OCI-LY7 (cell line): ENCODE measurements around the gene DIRAS1.

Source experiments
- EZH2phosphoT487 ChIP-seq: fragments of 200-600 bp; sonication (generic); IDR thresholded peaks from 2 replicates; pipeline ENCODE4 v1.6.1; 2018; ENCODE audit warnings: low read depth, borderline replicate concordance, mild to moderate bottlenecking, mixed run types, antibody characterized with exemption, low read length, moderate library complexity, mixed read lengths
- TF ChIP-seq, protein P1 (sequence below): fragments of 200-600 bp; sonication (generic); conservative IDR thresholded peaks from 2 replicates; pipeline ENCODE4 v1.5.1; 2014; ENCODE audit warnings: mild to moderate bottlenecking, antibody characterized with exemption, low read length, moderate library complexity, mixed read lengths

DNA sequence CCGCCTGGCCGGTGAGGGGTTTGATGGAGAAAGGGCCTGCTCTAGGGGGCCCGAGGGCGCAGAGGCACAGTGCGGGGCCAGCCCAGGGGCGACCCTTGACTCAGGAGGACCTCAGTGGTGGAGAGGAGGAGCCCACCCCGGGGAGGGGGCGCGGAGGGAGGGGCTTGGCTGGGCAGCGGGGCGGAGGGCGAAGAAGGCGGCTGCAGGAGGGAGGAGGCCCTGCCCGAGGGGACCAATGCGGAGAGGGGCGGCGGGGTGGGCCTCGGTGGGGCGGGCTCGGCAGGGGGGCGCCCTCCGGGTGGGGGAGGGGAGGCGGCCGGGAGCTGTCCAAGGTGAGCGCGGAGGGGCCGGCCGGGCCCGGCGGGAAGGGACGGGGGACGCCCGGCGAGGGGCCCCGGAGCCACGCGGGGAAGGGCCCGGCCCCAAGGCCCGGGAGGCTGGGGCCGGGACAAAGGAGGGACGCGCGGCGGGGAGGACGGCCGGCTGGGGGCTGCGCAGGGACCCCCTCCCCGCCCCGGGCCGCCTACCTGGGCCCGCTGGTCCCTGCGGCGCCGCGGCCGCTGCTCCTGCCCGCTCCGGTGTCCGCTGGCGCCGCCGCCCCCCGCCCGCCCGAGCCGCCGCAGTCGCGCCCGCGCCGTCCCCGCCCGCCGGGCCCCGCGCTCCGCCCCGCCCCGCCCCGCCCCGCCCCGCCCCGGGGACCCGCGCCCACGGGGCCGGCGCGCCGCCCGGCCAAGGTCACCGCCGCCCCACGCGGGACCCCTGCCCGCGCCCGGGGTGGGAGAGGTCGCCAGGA, at the start of gene DIRAS1:
- TF ChIP-seq, protein P1, sequence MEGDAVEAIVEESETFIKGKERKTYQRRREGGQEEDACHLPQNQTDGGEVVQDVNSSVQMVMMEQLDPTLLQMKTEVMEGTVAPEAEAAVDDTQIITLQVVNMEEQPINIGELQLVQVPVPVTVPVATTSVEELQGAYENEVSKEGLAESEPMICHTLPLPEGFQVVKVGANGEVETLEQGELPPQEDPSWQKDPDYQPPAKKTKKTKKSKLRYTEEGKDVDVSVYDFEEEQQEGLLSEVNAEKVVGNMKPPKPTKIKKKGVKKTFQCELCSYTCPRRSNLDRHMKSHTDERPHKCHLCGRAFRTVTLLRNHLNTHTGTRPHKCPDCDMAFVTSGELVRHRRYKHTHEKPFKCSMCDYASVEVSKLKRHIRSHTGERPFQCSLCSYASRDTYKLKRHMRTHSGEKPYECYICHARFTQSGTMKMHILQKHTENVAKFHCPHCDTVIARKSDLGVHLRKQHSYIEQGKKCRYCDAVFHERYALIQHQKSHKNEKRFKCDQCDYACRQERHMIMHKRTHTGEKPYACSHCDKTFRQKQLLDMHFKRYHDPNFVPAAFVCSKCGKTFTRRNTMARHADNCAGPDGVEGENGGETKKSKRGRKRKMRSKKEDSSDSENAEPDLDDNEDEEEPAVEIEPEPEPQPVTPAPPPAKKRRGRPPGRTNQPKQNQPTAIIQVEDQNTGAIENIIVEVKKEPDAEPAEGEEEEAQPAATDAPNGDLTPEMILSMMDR: no peak
- TF ChIP-seq EZH2phosphoT487: no peak
